CD1c-positive myeloid dendritic cell (primary cell): Measurements from ENCODE around the gene ANK3.

ENCODE experiments used
- DNase-seq: peaks from one replicate; pipeline ENCODE4 v3.0.0-alpha.2; 2016; ENCODE audit errors: extremely low spot score

ANK3 gene

DNA sequence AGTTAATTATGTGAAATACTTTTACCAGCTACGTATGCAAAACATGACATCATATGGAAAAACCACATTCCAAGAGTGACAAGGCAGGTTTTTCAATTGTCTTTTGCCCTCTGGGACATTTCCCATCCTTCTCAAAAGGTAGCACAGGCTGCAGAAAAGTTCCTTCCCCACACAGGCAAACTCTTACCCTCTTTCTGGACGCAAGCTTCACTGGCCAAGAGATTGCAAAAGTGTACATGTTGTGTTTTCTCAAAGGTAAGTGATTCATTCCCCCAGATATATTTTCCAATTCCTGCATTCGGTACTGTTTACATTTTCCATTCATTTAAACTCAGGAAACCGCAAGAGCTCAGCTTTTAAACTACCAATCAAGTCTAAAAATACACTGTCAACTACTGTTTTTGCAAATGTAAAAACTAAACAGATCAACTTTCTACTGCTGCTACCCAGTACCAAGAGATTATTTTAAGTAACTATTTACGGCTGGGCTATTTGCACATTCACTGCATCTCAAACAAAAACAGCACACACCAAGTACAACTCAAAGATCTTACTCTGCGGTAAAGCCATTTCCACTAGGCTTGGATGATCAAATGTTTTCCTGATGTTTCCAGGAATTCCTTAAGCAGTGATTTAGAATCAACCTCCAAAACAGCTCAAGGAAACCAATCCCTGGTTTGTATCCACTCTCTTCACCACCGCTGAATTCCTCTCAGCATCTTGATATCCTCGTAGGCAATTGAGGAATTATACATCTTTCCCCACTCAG, 249.7 kb downstream of the ANK3 start:
- DNase-seq = no peak

DNA sequence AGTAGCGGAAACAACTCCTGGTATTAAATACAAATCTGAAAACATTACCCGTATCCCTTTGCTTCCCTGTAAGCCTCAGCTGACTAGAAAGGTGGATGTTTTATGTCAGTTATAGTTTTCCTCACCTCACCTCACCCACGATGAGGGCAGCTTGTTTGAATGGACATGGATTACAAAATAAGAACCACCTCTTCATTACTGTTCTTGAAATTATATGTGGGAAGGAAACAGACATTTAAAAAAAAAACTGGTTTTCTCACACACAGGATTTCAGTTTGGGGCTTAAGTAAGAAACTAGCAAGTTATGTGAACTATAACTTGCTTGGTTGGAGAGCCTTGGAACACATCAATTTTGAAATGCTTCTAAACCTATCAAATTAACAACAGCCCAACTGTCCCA, 250.4 kb downstream of the ANK3 start:
- DNase-seq = no peak

DNA sequence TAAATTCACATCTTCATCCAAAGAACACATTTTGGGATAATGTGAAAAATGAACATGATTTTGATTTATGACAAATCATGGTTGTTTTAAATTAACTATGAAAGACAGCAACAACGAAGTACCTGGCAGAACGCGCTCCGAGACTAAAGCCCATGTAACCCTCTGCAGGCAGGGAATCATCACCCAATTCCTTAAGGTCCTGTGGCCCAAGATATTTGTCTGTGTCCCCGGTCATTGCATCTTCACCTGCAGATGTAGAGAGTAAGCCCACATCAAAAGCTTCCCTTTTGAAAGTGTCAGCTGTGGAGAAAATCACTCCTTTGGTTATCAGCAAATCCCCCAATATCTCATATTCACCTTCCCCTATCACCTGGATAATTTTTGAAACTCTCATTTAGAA, 250.8 kb downstream of the ANK3 start:
- DNase-seq = no peak

- DNase-seq = no peak
Measured at GRCh38 chr10:60138026-60138425, 251.6 kb downstream of the ANK3 start.

DNA sequence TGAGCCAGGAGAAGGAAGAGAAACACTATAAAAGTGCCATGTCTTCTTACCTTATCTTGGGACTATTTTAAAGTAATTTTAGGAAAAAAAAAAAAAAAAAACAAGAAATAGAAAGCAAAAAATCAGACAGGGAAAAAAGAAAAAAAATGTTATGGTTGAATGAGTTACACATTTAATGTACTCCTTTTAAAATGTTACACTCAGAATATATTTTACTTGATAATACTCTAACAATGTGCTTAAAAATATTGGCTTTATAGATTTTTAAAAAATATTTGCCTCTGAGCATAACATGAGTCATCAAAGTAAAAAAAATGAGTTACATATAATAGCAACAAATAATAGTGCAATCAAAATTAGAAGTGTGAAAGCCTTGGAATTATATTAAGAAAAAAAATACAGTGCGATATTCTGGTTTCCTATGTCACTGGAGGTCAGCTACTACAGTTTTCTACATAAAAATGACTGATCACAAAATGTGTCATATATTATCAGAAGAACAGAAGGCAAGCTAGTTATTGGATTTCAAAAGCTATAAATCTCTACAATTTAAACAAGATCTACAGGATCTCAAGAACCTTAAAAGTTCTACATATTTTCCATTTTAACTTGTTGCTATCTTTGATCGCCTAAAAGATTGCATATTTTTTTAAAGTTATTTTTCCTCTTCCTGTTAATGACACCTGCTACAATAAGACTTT, 252.2 kb downstream of the ANK3 start:
- DNase-seq = no peak

- DNase-seq = no peak
Measured at GRCh38 chr10:60135020-60135419, 254.7 kb downstream of the ANK3 start.

GRCh38 chr10:60134548-60134947, 255.1 kb downstream of the ANK3 start:
- no peak for DNase-seq

- no peak for DNase-seq
Measured at GRCh38 chr10:60130130-60130579, 259.5 kb downstream of the ANK3 start.

- no peak for DNase-seq
Measured at GRCh38 chr10:60125895-60126294, 263.8 kb downstream of the ANK3 start.

DNA sequence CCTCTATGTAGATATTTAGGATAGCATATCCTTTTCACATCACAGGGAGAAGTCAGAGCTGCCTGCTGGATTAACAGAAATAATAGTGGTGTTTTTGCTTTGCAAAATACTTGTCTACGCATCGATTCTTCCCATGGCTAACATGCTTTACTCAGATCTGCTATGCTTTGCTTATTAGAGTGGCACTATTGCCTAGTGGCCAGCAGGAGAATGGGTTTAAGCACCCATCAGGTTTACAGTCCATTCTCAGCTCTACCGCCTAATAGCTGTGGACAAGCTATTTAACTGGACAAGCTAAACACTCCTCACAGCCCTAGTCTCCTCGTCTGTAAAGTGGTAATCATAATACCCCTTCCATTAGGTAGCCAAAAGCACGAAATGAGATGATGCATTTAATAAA, 265.1 kb downstream of the ANK3 start:
- DNase-seq = no peak

DNA sequence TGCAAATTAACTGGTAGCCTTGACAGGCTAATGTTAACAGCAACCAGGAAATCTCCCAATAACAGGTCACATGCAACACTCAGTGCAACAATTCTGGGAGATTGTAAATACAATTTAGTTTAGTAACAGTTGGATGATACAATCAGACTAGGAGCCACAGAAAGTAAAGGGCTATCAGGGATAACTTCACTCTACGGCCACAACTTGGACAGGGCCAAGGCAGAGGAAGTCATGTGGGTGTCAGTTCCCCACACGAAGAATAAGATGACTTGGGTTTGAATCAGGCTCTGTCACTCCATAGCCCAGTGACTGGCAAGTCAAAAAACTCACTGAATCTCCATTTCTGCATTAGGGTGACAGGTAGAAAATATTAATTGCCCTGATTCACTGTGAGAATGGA, 266.0 kb downstream of the ANK3 start:
- no peak for DNase-seq

DNA sequence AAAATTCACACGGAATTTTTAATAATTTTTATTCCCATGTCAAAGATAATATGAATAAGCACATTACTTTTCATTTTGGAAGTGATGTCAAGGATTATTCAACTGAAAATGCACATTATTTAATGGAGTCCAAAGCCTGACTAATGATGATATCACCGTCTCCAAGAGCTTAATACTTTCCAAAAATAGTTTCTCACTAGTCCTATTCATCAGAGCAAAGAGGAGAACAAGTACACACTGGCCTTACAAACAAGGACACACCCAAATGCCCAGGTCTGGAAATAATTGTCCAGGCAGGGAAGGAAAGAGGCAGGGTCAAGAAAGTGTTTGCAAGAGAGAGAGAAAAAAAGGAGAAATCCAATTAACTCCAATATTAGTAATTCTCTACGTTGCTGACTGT, 266.5 kb downstream of the ANK3 start:
- no peak for DNase-seq

DNA sequence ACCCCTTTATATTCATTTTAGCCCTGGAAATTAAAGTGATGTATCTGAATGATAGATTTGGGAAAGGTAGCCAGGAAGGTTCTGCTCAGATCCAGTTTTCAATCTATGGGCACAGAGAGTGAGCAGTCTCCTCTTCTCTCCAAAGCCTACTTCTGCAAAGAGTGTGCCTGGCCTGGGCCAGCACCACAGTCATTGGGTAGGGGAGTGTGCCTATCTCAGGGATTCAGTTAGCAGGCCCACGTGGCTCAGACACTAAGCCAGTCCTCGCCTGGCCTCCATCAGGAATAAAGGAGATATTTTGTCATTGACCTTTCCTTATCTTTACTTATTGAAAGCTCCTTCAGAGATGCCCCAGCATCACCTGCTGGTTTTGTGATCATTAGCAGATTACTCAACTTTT, 267.5 kb downstream of the ANK3 start:
- no peak for DNase-seq

DNA sequence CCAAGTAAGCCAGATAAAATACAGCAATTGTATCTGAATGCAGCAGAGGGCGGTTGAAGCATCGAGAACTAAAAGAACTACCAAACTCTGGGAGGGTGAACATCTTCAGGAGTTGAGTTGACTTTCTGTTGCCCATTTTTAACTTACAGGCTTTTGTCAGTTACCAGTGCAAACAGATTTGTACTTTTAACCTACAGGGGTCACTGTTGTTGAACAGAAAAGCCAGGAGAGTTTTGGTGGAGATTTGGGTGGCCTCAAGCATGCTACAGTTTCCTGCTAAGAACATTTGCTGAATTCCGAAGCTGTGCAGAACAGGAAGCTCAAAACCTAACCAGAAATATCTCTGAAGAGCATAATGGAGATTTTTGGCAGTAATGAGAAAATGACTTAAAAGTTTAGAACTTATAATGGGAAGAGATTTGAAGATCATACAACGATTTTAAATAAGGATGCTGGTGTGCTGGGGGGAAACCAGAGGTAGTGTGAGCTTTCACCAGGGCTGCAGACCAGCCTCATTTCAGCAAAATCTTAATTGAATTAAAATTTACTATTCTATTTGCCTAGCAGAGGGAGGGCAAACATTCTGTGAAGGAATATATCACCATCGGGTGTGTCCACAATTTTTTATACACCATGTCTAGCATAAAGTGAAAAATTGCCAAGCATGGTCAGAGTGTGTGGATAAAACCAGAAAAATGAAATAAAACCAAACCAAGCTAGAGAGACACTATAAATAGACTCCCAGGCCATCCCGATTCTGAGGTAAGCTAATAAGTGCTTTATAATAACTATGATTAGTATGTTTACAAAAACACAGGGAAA, 274.7 kb downstream of the ANK3 start:
- DNase-seq = peak; percentile 47

DNA sequence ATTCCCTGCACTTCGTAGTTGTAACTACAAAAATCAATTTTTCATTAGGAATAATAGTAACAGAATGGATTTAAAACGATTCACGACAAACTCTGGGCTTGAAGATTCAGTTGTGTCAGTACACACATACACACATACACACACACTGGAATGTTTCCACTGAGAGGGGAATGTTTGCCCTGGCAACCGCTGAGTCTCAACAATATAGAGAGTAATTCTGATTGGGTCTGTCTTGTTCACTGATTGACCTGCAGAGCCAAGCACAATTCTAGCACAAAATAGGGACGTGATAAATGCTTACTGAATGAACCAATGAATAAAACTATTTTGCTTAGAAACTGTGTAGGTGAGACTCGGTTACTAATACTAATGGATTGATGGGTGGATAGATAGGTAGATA, 278.9 kb downstream of the ANK3 start:
- DNase-seq = no peak

GRCh38 chr10:60107308-60107976, 282.2 kb downstream of the ANK3 start:
- no peak for DNase-seq

DNA sequence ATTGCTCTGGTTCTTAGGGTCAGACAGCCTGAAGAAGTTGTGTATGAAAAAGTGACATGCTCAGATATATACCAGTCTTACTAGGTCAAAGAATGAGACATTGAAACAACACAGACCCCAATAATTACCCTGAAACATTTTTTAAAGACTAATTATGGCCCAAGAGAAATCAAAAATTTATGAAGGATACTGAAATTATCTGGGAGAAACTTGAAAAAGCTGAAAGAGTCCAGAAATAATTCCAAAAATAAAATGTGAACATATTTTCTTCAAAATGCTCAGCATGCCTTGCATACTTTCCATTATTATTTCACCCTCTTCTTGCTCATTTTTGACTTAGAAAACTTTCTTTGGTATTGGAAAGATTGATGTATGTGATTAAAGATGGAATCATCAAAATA, 284.4 kb downstream of the ANK3 start:
- DNase-seq = no peak

DNA sequence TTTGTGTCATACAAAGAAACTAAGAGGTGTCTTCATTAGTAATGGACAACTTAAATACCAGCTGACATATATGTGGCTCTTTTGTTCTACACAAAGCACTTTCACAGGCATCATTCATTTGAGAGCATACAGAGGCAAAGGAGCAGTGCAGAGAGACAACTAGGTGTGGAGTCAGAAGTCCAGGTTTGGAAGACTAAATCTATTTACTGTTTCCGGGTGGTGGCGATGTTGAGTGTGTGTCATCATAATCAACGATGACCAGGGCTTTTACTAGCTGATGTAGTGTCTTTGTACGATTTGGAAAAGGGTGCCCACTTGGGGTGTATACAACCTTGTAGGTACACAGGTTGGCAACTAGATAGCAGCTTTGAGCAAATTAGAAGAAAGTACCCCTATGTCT, 287.9 kb downstream of the ANK3 start:
- DNase-seq = no peak

GRCh38 chr10:60099998-60100747, 289.5 kb downstream of the ANK3 start:
- DNase-seq = peak; percentile 66

DNA sequence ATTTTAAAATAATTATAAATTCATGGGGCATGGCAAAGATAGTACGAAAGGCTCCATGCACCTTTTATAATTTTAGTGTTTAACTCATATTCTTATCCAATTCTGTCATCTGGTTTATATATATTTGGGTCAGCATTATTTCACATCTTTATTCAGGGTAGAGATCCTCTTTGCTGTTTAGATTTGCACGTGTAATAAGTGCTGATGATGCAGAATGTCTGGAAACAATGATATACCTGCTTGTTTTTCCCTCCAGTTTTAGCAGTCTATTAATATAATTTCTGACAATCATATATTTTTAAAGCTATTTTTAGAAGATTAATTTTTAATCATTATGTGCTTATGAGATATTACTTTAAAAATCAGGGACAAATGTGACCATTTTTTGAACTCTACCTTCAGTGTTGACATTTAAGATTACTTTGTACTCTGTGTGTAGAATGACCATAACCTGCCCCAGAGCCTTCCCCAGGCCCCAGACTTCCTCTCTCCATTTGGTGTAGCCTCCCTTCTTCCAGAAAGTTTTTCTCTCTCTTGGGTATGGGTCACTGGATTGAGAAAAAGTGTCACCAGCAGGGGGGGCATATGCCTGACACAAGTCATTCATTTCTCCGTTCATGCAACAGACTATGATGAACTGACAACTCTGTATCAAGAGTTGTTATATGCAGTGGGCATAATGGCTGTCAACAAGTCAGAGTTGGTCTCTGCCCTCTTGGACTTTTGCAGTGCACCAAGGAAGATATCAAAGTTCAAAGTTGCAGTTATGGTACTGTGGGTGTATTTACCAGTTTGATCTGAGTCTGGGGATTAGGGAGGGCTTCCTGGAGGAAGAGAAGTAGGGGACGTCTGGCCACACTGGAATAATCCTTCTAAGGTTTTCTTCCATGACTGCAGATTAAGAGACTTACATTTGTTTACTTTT, 290.7 kb downstream of the ANK3 start:
- DNase-seq = no peak
